K562 (cell line): ENCODE results near the gene TYW5.

Experiments
- CHCHD3 ChIP-seq: fragments of 250-450 bp; sonication (Bioruptor Pico); IDR thresholded peaks from 2 replicates; pipeline ENCODE4 v2.1.2; 2022; ENCODE audit warnings: mild to moderate bottlenecking
- EZH2 ChIP-seq: IDR thresholded peaks from 2 replicates; pipeline ENCODE4 v1.6.1; 2012; ENCODE audit warnings: low read depth, mild to moderate bottlenecking, inconsistent platforms, low read length, borderline replicate concordance
- FOXP1 ChIP-seq: sonication (generic); formaldehyde crosslinking; IDR thresholded peaks from 2 replicates; pipeline ENCODE4 v1.8.0; 2022; ENCODE audit warnings: mild to moderate bottlenecking, missing genetic modification reagents
- MEF2D ChIP-seq: conservative IDR thresholded peaks from 2 replicates; pipeline ENCODE4 v1.6.1; 2016; ENCODE audit warnings: low read depth, missing genetic modification characterization, missing compliant biosample characterization
- POLR2A ChIP-seq: fragments of 450-650 bp; conservative IDR thresholded peaks from 2 replicates; pipeline ENCODE4 v1.6.1; 2016
- ZNF79 ChIP-seq: fragments of 250-450 bp; sonication (Bioruptor Pico); IDR thresholded peaks from 2 replicates; pipeline ENCODE4 v1.4.0; 2020; ENCODE audit warnings: low read depth, mild to moderate bottlenecking, moderate library complexity
- TF ChIP-seq, protein P1 (sequence below): sonication (generic); formaldehyde crosslinking; IDR thresholded peaks from 2 replicates; pipeline ENCODE4 v1.8.0; 2022; ENCODE audit warnings: missing genetic modification reagents, mild to moderate bottlenecking, borderline replicate concordance

DNA sequence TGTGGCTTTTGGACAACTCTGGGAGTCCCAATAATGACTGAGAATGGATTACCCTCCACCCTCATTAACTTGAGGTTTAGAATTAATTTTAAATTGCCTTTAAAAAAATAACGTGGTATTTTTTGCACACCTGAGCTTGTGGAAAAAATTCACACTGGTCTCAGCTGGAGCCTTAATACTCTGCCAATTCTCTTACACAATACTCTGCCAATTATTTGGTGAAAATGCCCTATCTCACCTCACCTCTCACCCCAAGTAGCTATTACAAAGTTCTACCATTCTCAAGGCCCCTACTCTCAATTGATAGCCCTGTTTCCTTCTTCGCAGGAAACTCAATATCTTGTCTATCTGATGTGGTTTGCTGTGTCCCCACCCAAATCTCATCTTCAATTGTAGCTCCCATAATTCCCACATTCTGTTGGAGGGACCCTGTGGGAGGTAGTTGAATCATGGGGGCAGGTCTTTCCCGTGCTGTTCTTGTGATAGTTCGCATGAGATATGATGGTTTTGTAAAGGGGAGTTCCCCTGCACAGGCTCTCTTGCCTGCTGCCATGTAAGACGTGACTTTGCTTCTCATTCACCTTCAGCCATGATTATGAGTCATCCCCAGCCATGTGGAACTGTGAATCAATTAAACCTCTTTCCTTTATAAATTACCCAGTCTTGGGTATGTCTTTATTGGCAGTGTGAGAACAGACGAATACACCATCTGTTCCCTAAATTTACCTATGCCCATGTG is 71.6 kb downstream of the TYW5 start:
- TF ChIP-seq MEF2D (tag) (no peak), POLR2A (no peak), ZNF79 (CRISPR knock-in tag) (no peak), EZH2 (no peak), CHCHD3 (CRISPR knock-in tag) (no peak), FOXP1 (CRISPR knock-in tag) (no peak)
- TF ChIP-seq, protein P1, sequence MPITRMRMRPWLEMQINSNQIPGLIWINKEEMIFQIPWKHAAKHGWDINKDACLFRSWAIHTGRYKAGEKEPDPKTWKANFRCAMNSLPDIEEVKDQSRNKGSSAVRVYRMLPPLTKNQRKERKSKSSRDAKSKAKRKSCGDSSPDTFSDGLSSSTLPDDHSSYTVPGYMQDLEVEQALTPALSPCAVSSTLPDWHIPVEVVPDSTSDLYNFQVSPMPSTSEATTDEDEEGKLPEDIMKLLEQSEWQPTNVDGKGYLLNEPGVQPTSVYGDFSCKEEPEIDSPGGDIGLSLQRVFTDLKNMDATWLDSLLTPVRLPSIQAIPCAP (CRISPR knock-in tag), result no peak
